Lung (tissue), 12 donors: ENCODE measurements around the gene DCAF5. TPM values are rescaled to one million over a fixed set of nuclear protein-coding genes. Genes with fewer than 3 reads are reported as not detected.

Source experiments
- ATAC-seq: fragments of 200-7000 bp; cut with Tn5 transposase; one replicate; pipeline ENCODE4 v1.9.1; 2020; ENCODE audit warnings: moderate number of reproducible peaks; ENCODE audit not compliant: insufficient read depth, low FRiP score
- DNase-seq, 3 donors: peaks; one replicate each; pipeline ENCODE4 v3.0.0-alpha.2; 2013 to 2017
- H3K27ac ChIP-seq, 2 donors: one replicate each; pipeline ENCODE4 v1.5.1; 2013; ENCODE audit warnings: mild to moderate bottlenecking in 2 of 2, moderate library complexity in 2 of 2, control low read depth in 1 of 2, inconsistent platforms in 1 of 2, low read depth in 1 of 2, low read length in 1 of 2
- H3K27me3 ChIP-seq, 3 donors: one replicate each; pipeline ENCODE4 v1.5.1; 2013; ENCODE audit warnings: low read length in 2 of 3; ENCODE audit not compliant: control insufficient read depth in 3 of 3, insufficient read depth in 3 of 3
- H3K36me3 ChIP-seq, 4 donors: one replicate each; pipeline ENCODE4 v1.5.1; 2013; ENCODE audit warnings: low read length in 4 of 4, mild to moderate bottlenecking in 1 of 4, moderate library complexity in 1 of 4; ENCODE audit not compliant: control insufficient read depth in 4 of 4, insufficient read depth in 4 of 4
- H3K4me1 ChIP-seq, 5 donors: one replicate each; pipeline ENCODE4 v1.5.1; 2013; ENCODE audit warnings: low read length in 5 of 5, mild to moderate bottlenecking in 2 of 5, moderate library complexity in 1 of 5; ENCODE audit not compliant: control insufficient read depth in 5 of 5, insufficient read depth in 5 of 5
- H3K4me3 ChIP-seq: one replicate; pipeline ENCODE4 v1.5.1; 2013; ENCODE audit warnings: mild to moderate bottlenecking, control low read depth, moderate library complexity
- H3K9ac ChIP-seq, 2 donors: one replicate each; pipeline ENCODE4 v1.5.1; 2013; ENCODE audit warnings: low read length in 2 of 2, control low read depth in 1 of 2; ENCODE audit not compliant: insufficient read depth in 1 of 2
- H3K9me3 ChIP-seq, 4 donors: one replicate each; pipeline ENCODE4 v1.5.1; 2013; ENCODE audit warnings: low read length in 3 of 4, mild to moderate bottlenecking in 1 of 4, moderate library complexity in 1 of 4; ENCODE audit not compliant: control insufficient read depth in 4 of 4, insufficient read depth in 3 of 4
- CTCF ChIP-seq: IDR thresholded peaks from 2 replicates; pipeline ENCODE4 v1.5.1; 2012; ENCODE audit warnings: mild to moderate bottlenecking; ENCODE audit errors: control extremely low read depth, extremely low read depth
- WGBS, 2 donors: extraction: QIAGEN DNeasy Blood & Tissue Kit; methylation state at CpG; one replicate each; pipeline ENCODE4 v1.1.7; 2013; 5-methylcytosine and 5-hydroxymethylcytosine counted together
- polyA plus RNA-seq, 2 donors: library from polyadenylated mRNA; stranded (reverse); fragments of 200-250 nt; gene quantifications; one replicate each; pipeline ENCODE4 v1.2.1, GENCODE V29; 2013
- total RNA-seq, 2 donors: library from RNA; depleted of rRNA in 1 of 2; stranded (reverse); fragments of >200 nt in 1 of 2; gene quantifications; one replicate each; pipeline ENCODE4 v1.2.1, GENCODE V29; 2014 to 2021
- donor health status: control.
- donor health status: control.
- donor health status: Bipolar disorder and iron deficiency.
- donor health status: healthy.
- donor health status: DM: yes; HTN: yes; CAD: no.

The DCAF5 gene
- total and polyA plus RNA-seq, 4 donors: 20.2 to 50.4 (median 31.2) TPM

- Histone ChIP-seq H3K9me3 (no peaks in the 10 kb centered on the region), H3K4me3 (no peak overlapping the region), H3K27me3 (no peaks in the 10 kb centered on the region), H3K9ac (no peak overlapping the region), H3K27ac (no peak overlapping the region), H3K4me1 (peaks cover 4 to 14% (median 6%) of the 10 kb centered on the region in 5 donors), H3K36me3 (peaks cover 4 to 29% (median 14%) of the 10 kb centered on the region in 4 donors)
- ATAC-seq: no peak
- TF ChIP-seq CTCF: no peak
- no peak for DNase-seq
Measured at GRCh38 chr14:69092840-69093422, 60.0 kb downstream of the DCAF5 start.

- no peak for TF ChIP-seq CTCF
- DNase-seq: no peak
- H3K4me1 ChIP-seq: peaks cover 4 to 18% (median 7%) of the 10 kb centered on the region in 5 donors
- no peaks in the 10 kb centered on the region for H3K9me3 ChIP-seq
- 97 to 98% methylated on average over 8 of the region's 8 CpGs for WGBS, 2 donors
- no peak overlapping the region for H3K4me3 ChIP-seq
- peaks cover 4 to 29% (median 17%) of the 10 kb centered on the region in 4 donors for H3K36me3 ChIP-seq
- ATAC-seq: no peak
- H3K9ac ChIP-seq: no peak overlapping the region
- no peaks in the 10 kb centered on the region for H3K27me3 ChIP-seq
- H3K27ac ChIP-seq: no peak overlapping the region
Measured at GRCh38 chr14:69091695-69092094, 61.2 kb downstream of the DCAF5 start.

GRCh38 chr14:69091006-69091405, 61.9 kb downstream of the DCAF5 start:
- TF ChIP-seq CTCF: no peak
- H3K4me3 ChIP-seq: no peak overlapping the region
- H3K4me1 ChIP-seq: peaks cover 4 to 19% (median 7%) of the 10 kb centered on the region in 5 donors
- DNase-seq: no peak
- no peaks in the 10 kb centered on the region for H3K9me3 ChIP-seq
- peaks cover 4 to 30% (median 17%) of the 10 kb centered on the region in 4 donors for H3K36me3 ChIP-seq
- no peak overlapping the region for H3K9ac ChIP-seq
- H3K27ac ChIP-seq: no peak overlapping the region
- ATAC-seq: no peak
- no peaks in the 10 kb centered on the region for H3K27me3 ChIP-seq
